ENCODE data around the gene EIF2S3.

GRCh38 chrX:24085101-24085500 is 30.3 kb downstream of the EIF2S3 start:
- TF ChIP-seq RAD21 (IDR thresholded peaks at IDR 0.05 in 1 of 2, conservative IDR thresholded peaks at IDR 0.05 in 1 of 2; ENCODE audit: low read depth in 2 of 2, low read length in 2 of 2) (no peak), JUND (IDR thresholded peaks at IDR 0.05; ENCODE audit: low read length) (no peak), POLR2AphosphoS5 (IDR thresholded peaks at IDR 0.05; ENCODE audit: low read depth, low read length) (no peak), CTCF (IDR thresholded peaks at IDR 0.05; ENCODE audit: control extremely low read depth in 1 of 3, insufficient read depth in 1 of 3, low read depth in 1 of 3, low read length in 3 of 3) (no peak), EZH2 (IDR thresholded peaks at IDR 0.05; ENCODE audit: low read depth, low read length, severe bottlenecking) (no peak), SP2 (IDR thresholded peaks at IDR 0.05; ENCODE audit: low read length) (no peak), MAX (IDR thresholded peaks at IDR 0.05) (no peak), RFX5 (IDR thresholded peaks at IDR 0.05; ENCODE audit: borderline replicate concordance, low read depth, low read length) (no peak), SP1 (IDR thresholded peaks at IDR 0.05; ENCODE audit: low read depth, low read length) (no peak), SIN3A (conservative IDR thresholded peaks at IDR 0.05 in 1 of 2, IDR thresholded peaks at IDR 0.05 in 1 of 2; ENCODE audit: low read depth in 1 of 2, low read length in 2 of 2) (no peak), MAFK (IDR thresholded peaks at IDR 0.05; ENCODE audit: low read depth, low read length) (no peak), RXRA (IDR thresholded peaks at IDR 0.05; ENCODE audit: insufficient read depth, low read depth, low read length) (no peak)
- TF ChIP-seq, protein P1, sequence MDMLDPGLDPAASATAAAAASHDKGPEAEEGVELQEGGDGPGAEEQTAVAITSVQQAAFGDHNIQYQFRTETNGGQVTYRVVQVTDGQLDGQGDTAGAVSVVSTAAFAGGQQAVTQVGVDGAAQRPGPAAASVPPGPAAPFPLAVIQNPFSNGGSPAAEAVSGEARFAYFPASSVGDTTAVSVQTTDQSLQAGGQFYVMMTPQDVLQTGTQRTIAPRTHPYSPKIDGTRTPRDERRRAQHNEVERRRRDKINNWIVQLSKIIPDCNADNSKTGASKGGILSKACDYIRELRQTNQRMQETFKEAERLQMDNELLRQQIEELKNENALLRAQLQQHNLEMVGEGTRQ (IDR thresholded peaks at IDR 0.05; ENCODE audit: low read length) = no peak

All from H1 (cell line).